Measurements from ENCODE around the gene PRKCA. TPM values are rescaled to one million over a fixed set of nuclear protein-coding genes. Genes with fewer than 3 reads are reported as not detected.

PRKCA gene
- total RNA-seq, 2 experiments from 2014 or later = 78.4 to 79.7 TPM

- Mint-ChIP-seq H3K36me3 (ENCODE audit: low read depth) (peaks cover 9% of the 10 kb centered on the region), H3K27me3 (ENCODE audit: low read depth) (no peaks in the 10 kb centered on the region), H3K4me3 (peak overlapping the region; percentile 39), H3K9me3 (no peaks in the 10 kb centered on the region), H3K4me1 (ENCODE audit: low read depth) (peaks cover 85% of the 10 kb centered on the region), H3K27ac (peak overlapping the region; percentile 90)
- intact Hi-C loops (cut with micrococcal nuclease) = loop anchor here (1.0 to 2.0 kb wide), 5 partner anchors 38 to 196 kb away; no protein-coding TSS in a partner anchor
- CTCF ChIA-PET = interaction anchor here (0.7 to 0.8 kb wide), 2 partner anchors 13 to 34 kb away, joined by 3 read pairs; no protein-coding TSS in a partner anchor
- DNase-seq = peak; percentile 79
Measured at GRCh38 chr17:66508896-66509844, 206.8 kb downstream of the PRKCA start.

- CTCF ChIA-PET = interaction anchor here (0.7 kb wide), 1 partner anchor 14 kb away, joined by 3 read pairs; no protein-coding TSS in a partner anchor
- Mint-ChIP-seq H3K27ac (peak overlapping the region; percentile 90), H3K4me3 (peak overlapping the region; percentile 39), H3K9me3 (no peaks in the 10 kb centered on the region), H3K27me3 (ENCODE audit: low read depth) (no peaks in the 10 kb centered on the region), H3K4me1 (ENCODE audit: low read depth) (peaks cover 85% of the 10 kb centered on the region), H3K36me3 (ENCODE audit: low read depth) (peaks cover 15% of the 10 kb centered on the region)
- intact Hi-C loops (cut with micrococcal nuclease) = loop anchor here (1.0 to 5.0 kb wide), 7 partner anchors 37 to 853 kb away; no protein-coding TSS in a partner anchor
- no peak for DNase-seq
Measured at GRCh38 chr17:66509926-66510325, 207.5 kb downstream of the PRKCA start.

- H3K27me3 Mint-ChIP-seq (ENCODE audit: low read depth) = no peaks in the 10 kb centered on the region
- H3K9me3 Mint-ChIP-seq = no peaks in the 10 kb centered on the region
- DNase-seq = no peak
- intact Hi-C loops (cut with micrococcal nuclease) = loop anchor here (1.0 to 5.0 kb wide), 3 partner anchors 256 to 854 kb away; no protein-coding TSS in a partner anchor
- H3K4me3 Mint-ChIP-seq = no peak overlapping the region
- peaks cover 23% of the 10 kb centered on the region for H3K36me3 Mint-ChIP-seq (ENCODE audit: low read depth)
- peak overlapping the region; percentile 69 for H3K27ac Mint-ChIP-seq
- CTCF ChIA-PET = interaction anchor here (0.6 to 0.8 kb wide), 5 partner anchors 8 to 1317 kb away, joined by 3 to 7 read pairs (median 3); no protein-coding TSS in a partner anchor
- peaks cover 90% of the 10 kb centered on the region for H3K4me1 Mint-ChIP-seq (ENCODE audit: low read depth)
Measured at GRCh38 chr17:66511135-66511534, 208.7 kb downstream of the PRKCA start.

GRCh38 chr17:66514227-66514806, 211.9 kb downstream of the PRKCA start:
- H3K9me3 Mint-ChIP-seq = no peaks in the 10 kb centered on the region
- peak; percentile 42 for DNase-seq
- H3K4me3 Mint-ChIP-seq = no peak overlapping the region
- CTCF ChIA-PET = no interaction called here
- intact Hi-C loops (cut with micrococcal nuclease) = loop anchor here (5.0 kb wide), 2 partner anchors 393 to 857 kb away; no protein-coding TSS in a partner anchor
- peaks cover 30% of the 10 kb centered on the region for H3K36me3 Mint-ChIP-seq (ENCODE audit: low read depth)
- no peak overlapping the region for H3K27ac Mint-ChIP-seq
- H3K27me3 Mint-ChIP-seq (ENCODE audit: low read depth) = no peaks in the 10 kb centered on the region
- peaks cover 89% of the 10 kb centered on the region for H3K4me1 Mint-ChIP-seq (ENCODE audit: low read depth)

GRCh38 chr17:66515974-66516373, 213.6 kb downstream of the PRKCA start:
- H3K27me3 Mint-ChIP-seq (ENCODE audit: low read depth) = no peaks in the 10 kb centered on the region
- intact Hi-C loops (cut with micrococcal nuclease) = no loop called here
- CTCF ChIA-PET = no interaction called here
- peaks cover 82% of the 10 kb centered on the region for H3K4me1 Mint-ChIP-seq (ENCODE audit: low read depth)
- no peak for DNase-seq
- H3K27ac Mint-ChIP-seq = no peak overlapping the region
- peaks cover 30% of the 10 kb centered on the region for H3K36me3 Mint-ChIP-seq (ENCODE audit: low read depth)
- no peaks in the 10 kb centered on the region for H3K9me3 Mint-ChIP-seq
- no peak overlapping the region for H3K4me3 Mint-ChIP-seq

- no peak for DNase-seq
- Mint-ChIP-seq H3K27me3 (ENCODE audit: low read depth) (no peaks in the 10 kb centered on the region), H3K4me3 (no peak overlapping the region), H3K27ac (no peak overlapping the region), H3K4me1 (ENCODE audit: low read depth) (peaks cover 80% of the 10 kb centered on the region), H3K36me3 (ENCODE audit: low read depth) (peaks cover 34% of the 10 kb centered on the region), H3K9me3 (no peaks in the 10 kb centered on the region)
- CTCF ChIA-PET = interaction anchor here (0.6 to 0.7 kb wide), 2 partner anchors 49 to 867 kb away, joined by 3 read pairs; no protein-coding TSS in a partner anchor
- intact Hi-C loops (cut with micrococcal nuclease) = no loop called here
Measured at GRCh38 chr17:66517336-66518009, 215.1 kb downstream of the PRKCA start.

- Mint-ChIP-seq H3K36me3 (ENCODE audit: low read depth) (peaks cover 38% of the 10 kb centered on the region), H3K4me1 (ENCODE audit: low read depth) (peaks cover 80% of the 10 kb centered on the region), H3K4me3 (no peak overlapping the region), H3K27ac (no peak overlapping the region), H3K27me3 (ENCODE audit: low read depth) (no peaks in the 10 kb centered on the region), H3K9me3 (no peaks in the 10 kb centered on the region)
- CTCF ChIA-PET = no interaction called here
- intact Hi-C loops (cut with micrococcal nuclease) = no loop called here
- DNase-seq = no peak
Measured at GRCh38 chr17:66518108-66518507, 215.7 kb downstream of the PRKCA start.

GRCh38 chr17:66518677-66519076, 216.3 kb downstream of the PRKCA start:
- Mint-ChIP-seq H3K9me3 (no peaks in the 10 kb centered on the region), H3K27ac (no peak overlapping the region), H3K36me3 (ENCODE audit: low read depth) (peaks cover 37% of the 10 kb centered on the region), H3K4me1 (ENCODE audit: low read depth) (peaks cover 79% of the 10 kb centered on the region), H3K4me3 (no peak overlapping the region), H3K27me3 (ENCODE audit: low read depth) (no peaks in the 10 kb centered on the region)
- intact Hi-C loops (cut with micrococcal nuclease) = no loop called here
- no peak for DNase-seq
- CTCF ChIA-PET = no interaction called here

GRCh38 chr17:66519154-66519553, 216.7 kb downstream of the PRKCA start:
- Mint-ChIP-seq H3K9me3 (no peaks in the 10 kb centered on the region), H3K4me1 (ENCODE audit: low read depth) (peaks cover 76% of the 10 kb centered on the region), H3K36me3 (ENCODE audit: low read depth) (peaks cover 39% of the 10 kb centered on the region), H3K4me3 (no peak overlapping the region), H3K27me3 (ENCODE audit: low read depth) (no peaks in the 10 kb centered on the region), H3K27ac (no peak overlapping the region)
- intact Hi-C loops (cut with micrococcal nuclease) = no loop called here
- CTCF ChIA-PET = interaction anchor here (0.6 to 0.8 kb wide), 2 partner anchors 8 to 264 kb away, joined by 3 read pairs; no protein-coding TSS in a partner anchor
- no peak for DNase-seq

GRCh38 chr17:66520999-66521398, 218.6 kb downstream of the PRKCA start:
- Mint-ChIP-seq H3K36me3 (ENCODE audit: low read depth) (peaks cover 38% of the 10 kb centered on the region), H3K9me3 (peaks cover 2% of the 10 kb centered on the region), H3K27ac (no peak overlapping the region), H3K27me3 (ENCODE audit: low read depth) (no peaks in the 10 kb centered on the region), H3K4me3 (no peak overlapping the region), H3K4me1 (ENCODE audit: low read depth) (peaks cover 77% of the 10 kb centered on the region)
- intact Hi-C loops (cut with micrococcal nuclease) = no loop called here
- CTCF ChIA-PET = no interaction called here
- no peak for DNase-seq

- CTCF ChIA-PET = no interaction called here
- H3K9me3 Mint-ChIP-seq = peaks cover 2% of the 10 kb centered on the region
- no peak for DNase-seq
- H3K27ac Mint-ChIP-seq = peak overlapping the region; percentile 14
- no peaks in the 10 kb centered on the region for H3K27me3 Mint-ChIP-seq (ENCODE audit: low read depth)
- H3K4me3 Mint-ChIP-seq = no peak overlapping the region
- peaks cover 30% of the 10 kb centered on the region for H3K36me3 Mint-ChIP-seq (ENCODE audit: low read depth)
- H3K4me1 Mint-ChIP-seq (ENCODE audit: low read depth) = peaks cover 70% of the 10 kb centered on the region
- intact Hi-C loops (cut with micrococcal nuclease) = no loop called here
Measured at GRCh38 chr17:66522591-66523272, 220.3 kb downstream of the PRKCA start.

All from activated naive CD4-positive, alpha-beta T cell treated with anti-CD3 and anti-CD28 coated beads for 36 hours (primary cell).